H4 (cell line): ENCODE measurements around the gene UPK3BL2. TPM values are rescaled to one million over a fixed set of nuclear protein-coding genes. Genes with fewer than 3 reads are reported as not detected.
"Not testable (repeated sequence)": the region's sequence is repeated elsewhere in the genome, so short reads cannot be mapped to it uniquely, and the experiment has no call there.

Experiments
- DNase-seq: peaks from one replicate; pipeline ENCODE4 v3.0.0-alpha.2; 2015; ENCODE audit warnings: low spot score
- total RNA-seq: library from RNA; depleted of rRNA; stranded (reverse); fragments of >200 nt; shearing (Covaris generic); gene quantifications from 2 replicates; pipeline ENCODE4 v1.2.3, GENCODE V29; 2014; rRNA removed

The UPK3BL2 gene
- total RNA-seq, result 0.15 TPM in 1 of 2 replicates, not detected in the other

GRCh38 chr7:102543596-102543995, at the start of gene UPK3BL2:
UPK3BL2 (minus strand) TSS chr7:102543696; CDS start chr7:102543636, 60 bp downstream.
- not testable (repeated sequence) for DNase-seq

GRCh38 chr7:102592477-102593019, 49.1 kb upstream of the UPK3BL2 start:
- DNase-seq, result not testable (repeated sequence)

DNA sequence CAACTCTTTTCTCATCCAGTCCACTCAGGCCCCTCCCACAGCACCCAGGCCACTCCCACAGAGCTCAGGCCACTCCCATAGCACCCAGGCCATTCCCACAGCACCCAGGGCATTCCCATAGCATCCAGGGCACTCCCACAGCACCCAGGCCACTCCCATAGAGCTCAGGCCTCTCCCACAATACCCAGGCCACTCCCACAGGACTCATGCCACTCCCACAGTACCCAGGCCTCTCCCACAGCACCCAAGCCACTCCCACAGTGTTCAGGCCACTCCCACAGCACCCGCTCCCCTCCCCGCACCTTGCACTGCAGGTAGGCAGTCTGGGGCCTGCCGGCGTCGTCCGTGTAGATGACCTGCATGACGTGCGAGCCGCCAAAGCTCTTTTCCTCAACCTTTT, 46.4 kb upstream of the UPK3BL2 start:
- not testable (repeated sequence) for DNase-seq

DNA sequence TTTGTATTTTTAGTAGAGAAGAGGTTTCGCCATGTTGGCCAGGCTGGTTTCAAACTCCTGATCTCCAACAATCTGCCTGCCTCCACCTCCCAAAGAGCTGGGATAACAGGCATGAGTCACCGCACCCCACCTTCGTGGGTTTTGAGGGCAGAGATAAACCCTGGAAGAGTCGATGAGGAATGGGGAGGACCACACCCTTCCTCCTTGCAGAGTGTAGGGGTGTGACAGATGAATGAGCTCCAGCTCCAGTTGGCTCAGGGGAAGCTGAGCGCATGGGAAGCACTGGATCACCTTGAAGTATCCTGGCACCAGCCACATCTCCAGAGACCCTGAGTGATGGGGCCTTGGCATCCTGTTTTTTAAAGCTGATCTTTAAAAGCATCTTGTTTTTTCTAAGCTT, 40.0 kb upstream of the UPK3BL2 start:
- DNase-seq, result not testable (repeated sequence)

- DNase-seq, result not testable (repeated sequence)
Measured at GRCh38 chr7:102581722-102582121, 38.2 kb upstream of the UPK3BL2 start.

GRCh38 chr7:102578486-102578885, 35.0 kb upstream of the UPK3BL2 start:
- not testable (repeated sequence) for DNase-seq

DNA sequence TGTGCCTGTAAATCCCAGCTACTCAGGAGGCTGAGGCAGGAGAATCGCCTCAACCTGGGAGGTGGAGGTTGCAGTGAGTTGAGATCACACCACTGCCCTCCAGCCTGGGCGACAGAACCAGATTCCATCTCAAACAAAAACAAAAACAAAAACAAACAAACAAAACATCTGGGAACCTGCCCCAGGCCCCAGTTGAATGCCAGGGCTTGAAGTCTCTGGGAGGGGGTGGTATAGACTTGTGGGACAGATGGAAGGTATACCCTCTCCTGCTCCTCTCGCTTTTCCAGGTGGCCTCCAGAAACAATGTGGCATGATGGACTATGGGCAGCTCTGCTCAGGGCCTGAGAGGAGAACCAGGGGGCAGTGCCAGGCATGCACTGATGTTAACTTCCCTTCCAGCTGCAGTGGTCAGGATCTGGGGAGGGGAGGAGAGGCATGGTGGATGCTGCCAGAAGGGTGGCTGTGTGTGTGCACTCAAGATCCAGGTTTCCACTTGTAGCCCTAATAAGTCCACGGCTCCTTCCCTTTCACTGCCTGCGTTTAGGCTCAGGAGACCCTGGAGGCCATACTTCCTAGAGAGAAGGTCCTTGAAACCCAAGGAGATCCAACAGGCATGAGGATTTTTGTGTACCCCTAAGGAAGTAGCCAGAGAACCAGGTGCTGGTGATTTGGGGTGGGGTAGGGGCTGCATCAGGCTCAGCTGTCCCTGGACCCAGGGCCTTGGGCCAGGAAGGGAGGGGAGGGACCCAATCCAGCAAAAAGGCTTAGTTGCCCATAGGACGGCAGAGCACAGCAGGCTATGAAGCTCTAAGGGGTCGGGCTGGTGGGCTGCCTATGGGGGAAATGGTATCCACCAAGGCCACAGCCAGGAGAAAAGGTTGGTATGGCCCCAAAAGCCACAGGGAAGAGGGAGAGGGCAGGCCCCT, 34.1 kb upstream of the UPK3BL2 start:
- DNase-seq, result not testable (repeated sequence)

DNA sequence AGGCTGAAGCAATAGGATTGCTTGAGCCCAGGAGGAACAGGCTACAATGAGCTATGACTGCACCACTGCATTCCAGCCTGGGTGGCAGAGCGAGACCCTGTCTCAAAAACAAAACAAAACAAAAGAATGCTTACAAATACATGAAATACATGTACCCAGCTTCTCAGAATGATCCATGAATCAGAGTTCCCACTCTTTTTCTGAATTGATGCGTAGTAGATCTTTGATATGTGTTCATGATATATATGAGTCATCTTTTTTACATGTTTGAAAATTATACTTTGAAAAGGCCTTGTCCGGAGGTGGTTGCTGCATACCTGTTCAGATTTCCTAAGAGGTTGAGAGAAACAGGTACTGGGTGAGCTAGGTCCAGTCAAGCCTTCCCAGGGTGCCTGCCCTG, 32.9 kb upstream of the UPK3BL2 start:
- DNase-seq, result not testable (repeated sequence)

- DNase-seq, result not testable (repeated sequence)
Measured at GRCh38 chr7:102574607-102575006, 31.1 kb upstream of the UPK3BL2 start.

GRCh38 chr7:102572261-102573239, 29.1 kb upstream of the UPK3BL2 start, which contains the start of gene POLR2J3:
POLR2J3 (minus strand) TSS chr7:102572583; CDS start chr7:102572521, 62 bp downstream.
- peak; percentile 77 for DNase-seq

DNA sequence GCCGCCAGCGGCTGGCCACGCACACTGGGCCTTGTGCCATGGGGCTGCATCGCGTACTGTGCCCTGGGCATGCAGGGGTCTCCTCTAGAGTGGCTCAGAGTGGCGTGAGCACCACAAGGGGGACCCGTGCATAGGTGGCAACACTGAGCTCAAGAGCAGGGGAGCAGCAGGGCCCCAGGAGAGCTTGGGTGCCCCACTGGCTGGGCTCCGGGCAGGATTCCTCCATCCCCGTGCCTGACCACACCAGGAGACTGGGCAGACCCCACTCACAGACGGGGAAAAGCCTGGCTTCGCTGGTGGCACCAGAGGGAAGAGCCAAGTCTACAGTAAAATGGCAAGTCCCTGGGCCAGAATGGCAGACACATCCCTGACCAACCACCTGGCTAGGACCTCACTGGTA, 25.1 kb upstream of the UPK3BL2 start:
- DNase-seq, result not testable (repeated sequence)

DNA sequence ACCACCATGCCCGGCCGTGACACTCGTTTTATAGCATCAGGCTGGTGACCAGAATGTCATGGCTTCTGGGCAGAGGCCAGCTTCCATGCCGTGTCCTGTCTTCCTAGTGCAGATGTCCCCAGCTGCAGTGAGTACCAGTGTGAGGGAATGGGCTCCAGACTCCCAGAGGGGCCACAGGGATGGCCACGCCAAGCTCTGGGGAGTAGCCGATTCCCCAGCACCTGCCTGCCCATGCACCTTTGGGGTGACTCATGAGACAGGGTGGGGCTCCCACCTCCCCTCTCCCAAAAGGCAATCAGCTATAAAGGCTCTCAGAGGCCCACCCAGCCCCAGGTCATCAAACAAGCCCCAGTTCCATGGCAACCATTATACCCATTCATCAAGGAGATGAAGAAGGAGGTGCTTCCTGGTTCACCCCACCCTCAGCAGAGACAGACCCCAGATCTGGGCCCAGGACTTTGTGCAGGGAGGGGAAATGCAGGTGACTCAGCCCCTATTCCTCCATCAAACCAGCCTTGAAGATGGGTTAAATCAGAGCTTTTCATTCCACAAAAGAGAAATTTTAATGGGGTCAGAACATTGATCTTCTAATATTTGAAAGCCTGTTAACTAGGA, 7.4 kb upstream of the UPK3BL2 start, which contains the start of gene SPDYE2:
SPDYE2 (plus strand) TSS at position 419 of the 615 bp plus-strand sequence. CDS start 2,030 bp downstream, outside the sequence.
- DNase-seq, result not testable (repeated sequence)

- DNase-seq, result not testable (repeated sequence)
Measured at GRCh38 chr7:102546353-102546752, 2.9 kb upstream of the UPK3BL2 start.

DNA sequence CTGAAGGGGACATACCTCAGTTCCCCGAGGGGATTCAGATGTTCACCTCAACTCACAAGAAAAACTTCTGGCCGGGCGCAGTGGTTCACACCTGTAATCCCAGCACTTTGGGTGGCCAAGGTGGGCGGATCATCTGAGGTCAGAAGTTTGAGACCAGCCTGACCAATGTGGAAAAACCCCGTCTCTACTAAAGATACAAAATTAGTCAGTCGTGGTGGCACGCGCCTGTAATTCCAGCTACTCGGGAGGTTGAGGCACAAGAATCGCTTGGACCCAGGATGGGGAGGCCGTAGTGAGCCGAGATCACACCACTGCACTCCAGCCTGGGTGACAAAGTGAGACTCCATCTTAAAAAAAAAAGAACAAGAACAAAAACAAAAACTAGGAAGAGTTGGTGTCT, 1.8 kb upstream of the UPK3BL2 start:
- not testable (repeated sequence) for DNase-seq

DNA sequence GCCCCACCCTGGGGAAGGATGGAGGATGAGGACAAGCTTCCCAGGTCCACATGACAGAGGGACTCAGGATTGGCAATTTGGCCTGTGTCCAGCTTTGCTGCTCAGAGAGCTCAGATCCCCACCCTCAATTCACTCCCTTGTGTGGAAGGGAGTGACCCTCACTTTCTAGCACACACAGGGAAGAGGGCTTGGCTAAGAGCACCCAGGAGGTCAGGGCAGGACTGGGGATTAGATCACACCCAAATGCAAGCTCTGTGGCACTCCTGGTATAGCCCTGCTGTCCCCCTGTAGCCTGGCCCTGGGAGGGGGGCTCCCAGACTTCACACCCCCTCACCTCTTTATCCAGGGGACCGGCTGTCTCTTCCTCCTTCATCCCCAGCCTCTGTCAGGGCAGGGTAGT, 876 bp upstream of the UPK3BL2 start:
- DNase-seq, result not testable (repeated sequence)

GRCh38 chr7:102542771-102543170, 725 bp downstream of the UPK3BL2 start:
- DNase-seq, result not testable (repeated sequence)

- DNase-seq, result not testable (repeated sequence)
Measured at GRCh38 chr7:102542083-102542482, 1.4 kb downstream of the UPK3BL2 start.

GRCh38 chr7:102540604-102541003, 2.9 kb downstream of the UPK3BL2 start:
- DNase-seq, result not testable (repeated sequence)

DNA sequence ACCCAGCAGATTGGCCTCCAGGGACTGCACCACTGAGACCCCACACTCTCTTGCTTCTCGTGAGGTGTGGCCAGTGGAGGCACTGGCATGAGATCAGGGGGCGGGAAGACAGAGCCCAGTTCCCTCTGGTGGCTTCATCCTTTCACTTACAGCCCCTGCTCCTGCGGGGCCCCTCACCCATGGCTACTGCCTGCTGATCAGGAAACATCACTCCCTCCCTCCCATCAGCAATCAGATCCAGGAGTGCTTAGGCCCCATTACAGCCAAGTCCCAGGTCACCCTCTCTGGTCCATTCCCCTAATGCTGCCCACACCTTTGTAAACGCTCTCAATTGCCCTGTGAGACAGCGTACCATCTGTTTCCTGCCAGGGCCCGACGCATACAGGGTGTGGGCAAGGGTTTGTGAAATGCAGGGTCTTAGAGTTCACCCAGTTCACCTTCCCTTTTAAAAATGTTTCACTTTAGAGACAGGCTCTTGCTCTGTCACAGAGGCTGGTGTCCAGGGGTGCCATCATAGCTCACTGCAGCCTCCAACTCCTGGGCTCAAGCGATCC, 8.4 kb downstream of the UPK3BL2 start:
- not testable (repeated sequence) for DNase-seq

DNA sequence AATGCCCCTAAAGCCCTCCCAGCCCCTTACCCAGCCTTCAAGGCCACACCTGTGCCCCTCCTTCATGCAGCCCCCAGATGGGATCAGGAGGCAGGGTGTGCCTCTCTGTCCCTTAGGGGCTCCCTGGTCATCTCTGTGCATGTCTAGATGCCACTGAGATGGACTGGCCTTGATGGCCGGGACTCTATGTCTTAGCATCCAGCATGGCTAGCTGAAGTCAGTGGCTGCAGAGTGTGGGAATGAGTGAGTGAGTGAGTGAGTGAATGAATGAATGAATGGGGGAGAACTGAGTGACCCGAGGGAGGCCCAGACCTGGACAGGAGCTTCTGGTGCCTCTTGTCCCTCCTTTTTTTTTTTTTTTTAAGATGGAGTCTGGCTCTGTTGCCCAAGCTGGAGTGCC, 11.4 kb downstream of the UPK3BL2 start:
- not testable (repeated sequence) for DNase-seq
